ENCODE measurements around the gene DNAJC3.

- TF ChIP-seq CTCF (IDR thresholded peaks at IDR 0.05) (no peak), POLR2AphosphoS5 (IDR thresholded peaks at IDR 0.05) (no peak), EP300 (IDR thresholded peaks at IDR 0.05) (no peak), POLR2A (IDR thresholded peaks at IDR 0.05) (no peak)
Observed at GRCh38 chr13:95743192-95743591, 66.3 kb downstream of the DNAJC3 start.
